ENCODE measurements around the gene IFFO2. TPM values are rescaled to one million over a fixed set of nuclear protein-coding genes. Genes with fewer than 3 reads are reported as not detected.

The IFFO2 gene
- total RNA-seq, 3 donors from 2014 or later (not counting 1 experiment from before 2014, with no cell fraction given) = 52.4 to 105 (median 66.5) TPM

DNA sequence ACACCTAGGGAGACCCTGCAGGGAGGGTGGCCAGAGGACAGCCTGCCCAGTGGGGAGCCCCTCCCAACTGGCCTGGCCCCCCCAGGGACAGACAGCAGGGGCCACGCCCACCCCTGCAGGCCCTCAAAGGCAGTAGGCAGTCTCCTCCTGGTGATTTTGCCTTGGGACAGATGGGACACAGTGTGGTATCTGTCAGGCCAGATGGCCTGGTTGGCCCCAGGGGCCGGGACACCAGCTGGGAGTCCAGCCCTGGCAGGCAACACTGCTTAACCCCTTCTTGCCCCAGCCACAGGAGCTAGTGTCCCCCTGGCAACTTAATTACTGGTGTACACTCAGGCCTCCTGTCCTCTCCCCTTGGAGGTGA, 17.8 kb downstream of the IFFO2 start:
- no peaks in the 10 kb centered on the region for H3K27me3 Mint-ChIP-seq (ENCODE audit: low read depth in 2 of 2)
- H3K36me3 Mint-ChIP-seq = no peaks in the 10 kb centered on the region
- WGBS (ENCODE audit: insufficient coverage) = 90% methylated on average over 2 of the region's 2 CpGs
- no peak for DNase-seq
- no peak overlapping the region for H3K27ac ChIP-seq (ENCODE audit: low read length)
- no peaks in the 10 kb centered on the region for H3K27me3 ChIP-seq (ENCODE audit: control insufficient read depth, insufficient read depth, low read length)
- no peak for ATAC-seq
- no peaks in the 10 kb centered on the region for H3K9me3 ChIP-seq (ENCODE audit: control insufficient read depth, insufficient read depth, low read length)
- peaks cover 3% of the 10 kb centered on the region for H3K36me3 ChIP-seq (ENCODE audit: control insufficient read depth, insufficient read depth, low read length)
- H3K4me3 Mint-ChIP-seq = no peak overlapping the region
- TF ChIP-seq, protein P1, sequence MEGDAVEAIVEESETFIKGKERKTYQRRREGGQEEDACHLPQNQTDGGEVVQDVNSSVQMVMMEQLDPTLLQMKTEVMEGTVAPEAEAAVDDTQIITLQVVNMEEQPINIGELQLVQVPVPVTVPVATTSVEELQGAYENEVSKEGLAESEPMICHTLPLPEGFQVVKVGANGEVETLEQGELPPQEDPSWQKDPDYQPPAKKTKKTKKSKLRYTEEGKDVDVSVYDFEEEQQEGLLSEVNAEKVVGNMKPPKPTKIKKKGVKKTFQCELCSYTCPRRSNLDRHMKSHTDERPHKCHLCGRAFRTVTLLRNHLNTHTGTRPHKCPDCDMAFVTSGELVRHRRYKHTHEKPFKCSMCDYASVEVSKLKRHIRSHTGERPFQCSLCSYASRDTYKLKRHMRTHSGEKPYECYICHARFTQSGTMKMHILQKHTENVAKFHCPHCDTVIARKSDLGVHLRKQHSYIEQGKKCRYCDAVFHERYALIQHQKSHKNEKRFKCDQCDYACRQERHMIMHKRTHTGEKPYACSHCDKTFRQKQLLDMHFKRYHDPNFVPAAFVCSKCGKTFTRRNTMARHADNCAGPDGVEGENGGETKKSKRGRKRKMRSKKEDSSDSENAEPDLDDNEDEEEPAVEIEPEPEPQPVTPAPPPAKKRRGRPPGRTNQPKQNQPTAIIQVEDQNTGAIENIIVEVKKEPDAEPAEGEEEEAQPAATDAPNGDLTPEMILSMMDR (IDR thresholded peaks at IDR 0.05) = no peak
- H3K9me3 Mint-ChIP-seq = no peaks in the 10 kb centered on the region
- intact Hi-C loops (cut with micrococcal nuclease) = no loop called here
- no peak overlapping the region for H3K27ac Mint-ChIP-seq
- peaks cover 59 to 68% of the 10 kb centered on the region in 2 donors for H3K4me1 Mint-ChIP-seq
- no peak overlapping the region for H3K4me3 ChIP-seq (ENCODE audit: low read length)
- H3K4me1 ChIP-seq (ENCODE audit: control insufficient read depth, insufficient read depth, low read length) = peaks cover 84% of the 10 kb centered on the region

DNA sequence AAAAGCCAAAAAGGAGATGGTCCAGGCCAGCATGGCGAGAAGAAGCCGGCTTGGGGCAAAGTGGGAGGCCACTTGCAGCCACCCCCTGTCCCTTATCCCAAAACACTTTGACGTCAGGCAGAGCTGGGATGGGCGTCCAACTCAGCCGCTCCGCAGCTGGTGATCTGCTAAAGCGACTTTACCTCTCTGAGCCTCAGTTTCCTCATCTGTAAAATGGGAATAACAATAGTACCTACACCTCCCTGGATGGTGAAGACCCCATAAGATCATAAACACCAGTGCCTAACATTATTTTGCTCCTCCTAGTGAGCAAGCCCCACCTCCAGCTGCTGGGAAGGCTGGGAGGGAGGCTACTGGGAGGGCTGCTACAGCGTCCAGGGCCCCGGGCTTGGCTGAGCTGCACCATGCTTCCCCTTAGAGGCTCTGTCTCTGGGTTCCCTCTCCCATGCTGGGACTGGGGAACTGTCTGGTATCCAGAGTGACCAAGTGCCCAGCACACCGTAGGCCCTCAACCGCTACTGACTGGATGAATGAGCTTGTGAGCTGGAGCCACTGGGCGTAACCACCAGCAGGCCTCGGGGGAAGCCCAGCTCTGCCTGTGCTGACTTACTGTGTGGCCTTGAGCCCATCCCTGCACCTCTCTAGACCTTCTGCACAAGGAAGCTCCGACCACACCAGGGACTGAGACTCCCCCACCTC, 18.3 kb downstream of the IFFO2 start:
- Histone ChIP-seq H3K4me1 (ENCODE audit: control insufficient read depth, insufficient read depth, low read length) (peaks cover 83% of the 10 kb centered on the region), H3K27ac (ENCODE audit: low read length) (no peak overlapping the region), H3K4me3 (ENCODE audit: low read length) (no peak overlapping the region), H3K9me3 (ENCODE audit: control insufficient read depth, insufficient read depth, low read length) (no peaks in the 10 kb centered on the region), H3K36me3 (ENCODE audit: control insufficient read depth, insufficient read depth, low read length) (no peaks in the 10 kb centered on the region), H3K27me3 (ENCODE audit: control insufficient read depth, insufficient read depth, low read length) (no peaks in the 10 kb centered on the region)
- Mint-ChIP-seq H3K9me3 (no peaks in the 10 kb centered on the region), H3K4me3 (no peak overlapping the region), H3K4me1 (peaks cover 55 to 63% of the 10 kb centered on the region in 2 donors), H3K27ac (peak overlapping the region in 1 of 2 donors; percentile 62), H3K36me3 (no peaks in the 10 kb centered on the region), H3K27me3 (ENCODE audit: low read depth in 2 of 2) (no peaks in the 10 kb centered on the region)
- 89% methylated on average over 14 of the region's 14 CpGs for WGBS (ENCODE audit: insufficient coverage)
- ATAC-seq = peak; percentile 12 to 26 (median 14)
- intact Hi-C loops (cut with micrococcal nuclease) = no loop called here
- DNase-seq = no peak
- TF ChIP-seq, protein P1 (IDR thresholded peaks at IDR 0.05) = no peak

DNA sequence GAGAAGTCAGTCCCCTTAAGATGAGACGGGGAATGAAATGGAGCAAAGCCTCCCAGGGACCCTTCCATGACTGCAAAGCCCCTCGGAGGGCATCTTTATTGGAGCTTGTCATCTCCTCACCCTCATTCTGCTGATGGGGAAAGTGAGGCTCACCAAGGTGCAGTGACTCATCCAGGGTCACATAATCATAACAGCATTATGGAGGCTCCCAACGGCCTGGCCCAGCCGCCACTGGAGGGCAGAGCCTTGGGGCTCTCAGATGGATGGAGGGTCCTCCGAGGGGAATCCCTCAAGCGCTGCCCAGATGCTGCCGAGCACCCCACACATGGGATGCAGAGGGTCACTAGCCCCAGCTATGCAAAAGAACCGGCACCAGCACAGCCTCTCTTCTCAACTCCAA, 18.9 kb downstream of the IFFO2 start:
- no peak overlapping the region for H3K4me3 Mint-ChIP-seq
- peaks cover 79% of the 10 kb centered on the region for H3K4me1 ChIP-seq (ENCODE audit: control insufficient read depth, insufficient read depth, low read length)
- H3K27me3 Mint-ChIP-seq (ENCODE audit: low read depth in 2 of 2) = no peaks in the 10 kb centered on the region
- WGBS (ENCODE audit: insufficient coverage) = 93% methylated on average over 8 of the region's 8 CpGs
- H3K27ac Mint-ChIP-seq = peak overlapping the region in 1 of 2 donors; percentile 62
- H3K36me3 ChIP-seq (ENCODE audit: control insufficient read depth, insufficient read depth, low read length) = no peaks in the 10 kb centered on the region
- no peaks in the 10 kb centered on the region for H3K9me3 Mint-ChIP-seq
- H3K9me3 ChIP-seq (ENCODE audit: control insufficient read depth, insufficient read depth, low read length) = no peaks in the 10 kb centered on the region
- no peak for ATAC-seq
- H3K4me1 Mint-ChIP-seq = peaks cover 56 to 65% of the 10 kb centered on the region in 2 donors
- intact Hi-C loops (cut with micrococcal nuclease) = no loop called here
- no peak overlapping the region for H3K4me3 ChIP-seq (ENCODE audit: low read length)
- TF ChIP-seq, protein P1 (IDR thresholded peaks at IDR 0.05) = no peak
- H3K27ac ChIP-seq (ENCODE audit: low read length) = no peak overlapping the region
- no peaks in the 10 kb centered on the region for H3K27me3 ChIP-seq (ENCODE audit: control insufficient read depth, insufficient read depth, low read length)
- no peaks in the 10 kb centered on the region for H3K36me3 Mint-ChIP-seq
- no peak for DNase-seq

Data from natural killer cell (primary cell).